Suprapubic skin (tissue), 3 donors: ENCODE data around the gene NOS3.
"Not testable (repeated sequence)": the region's sequence is repeated elsewhere in the genome, so short reads cannot be mapped to it uniquely, and the experiment has no call there.

Experiments
- CTCF ChIP-seq, 2 donors: fragments of 200-600 bp in 1 of 2; fragments of 450-650 bp in 1 of 2; sonication (generic) in 1 of 2; IDR thresholded peaks; one replicate each; pipeline ENCODE4 v1.5.1; 2016 to 2019; ENCODE audit warnings: antibody characterized with exemption in 2 of 2, mild to moderate bottlenecking in 1 of 2, moderate library complexity in 1 of 2
- POLR2A ChIP-seq, 2 donors: fragments of 450-650 bp; IDR thresholded peaks; one replicate each; pipeline ENCODE4 v1.6.1; 2017; ENCODE audit warnings: antibody characterized with exemption in 2 of 2, mild to moderate bottlenecking in 2 of 2, moderate library complexity in 2 of 2

GRCh38 chr7:151026771-151027727 is 36.2 kb downstream of the NOS3 start:
- not testable (repeated sequence) for TF ChIP-seq POLR2A, CTCF (IDR thresholded peaks at IDR 0.05)
